ENCODE data around the gene TMX1. TPM values are rescaled to one million over a fixed set of nuclear protein-coding genes. Genes with fewer than 3 reads are reported as not detected.

TMX1 gene
- total and polyA plus RNA-seq, 2 experiments from 2014 or later: 61.5 to 126 TPM

- 0 out of 2 replicates have a peak, but pooled peaks cover 5% of the 10 kb centered on the region for H3K36me3 ChIP-seq (ENCODE audit: insufficient read depth)
- Mint-ChIP-seq H3K9me3 (peaks cover 29% of the 10 kb centered on the region), H3K36me3 (ENCODE audit: low read depth) (peaks cover 22% of the 10 kb centered on the region), H3K4me1 (no peaks in the 10 kb centered on the region), H3K27me3 (ENCODE audit: insufficient read depth, low read depth, poor library complexity) (no peaks in the 10 kb centered on the region), H3K27ac (no peak overlapping the region), H3K4me3 (no peak overlapping the region)
- DNase-seq (ENCODE audit: low spot score) (no peak), ATAC-seq (no peak)
- no peak overlapping the region for H3K27ac ChIP-seq (ENCODE audit: low read depth)
- H2AFZ ChIP-seq: no peak overlapping the region
- TF ChIP-seq NANOG (IDR thresholded peaks at IDR 0.05; ENCODE audit: borderline replicate concordance): no peak
- no peak for TF ChIP-seq ETS1 (IDR thresholded peaks at IDR 0.05)
- TF ChIP-seq STAT1 (IDR thresholded peaks at IDR 0.05; ENCODE audit: unreplicated experiment): no peak
- no peak for TF ChIP-seq ZNF114 (CRISPR knock-in tag; IDR thresholded peaks at IDR 0.05)
- TF ChIP-seq ZNF462 (CRISPR knock-in tag; IDR thresholded peaks at IDR 0.05): no peak
- no peak for TF ChIP-seq EZH2phosphoT487 (IDR thresholded peaks at IDR 0.05; ENCODE audit: unreplicated experiment)
- TF ChIP-seq CTCF (conservative IDR thresholded peaks at IDR 0.05; ENCODE audit: low read depth in 2 of 2): no peak
- no peak for TF ChIP-seq REST (IDR thresholded peaks at IDR 0.05; ENCODE audit: unreplicated experiment)
- TF ChIP-seq ZNF331 (CRISPR knock-in tag; IDR thresholded peaks at IDR 0.05; ENCODE audit: low read depth): no peak
- TF ChIP-seq CREB1 (CRISPR knock-in tag; IDR thresholded peaks at IDR 0.05; ENCODE audit: low read depth): no peak
- TF ChIP-seq JUNB (IDR thresholded peaks at IDR 0.05; ENCODE audit: unreplicated experiment): no peak
- no peak for TF ChIP-seq POLR2AphosphoS5 (IDR thresholded peaks at IDR 0.05; ENCODE audit: low read depth)
- TF ChIP-seq EZH2 (IDR thresholded peaks at IDR 0.05; ENCODE audit: low read depth, unreplicated experiment): no peak
- no peaks in the 10 kb centered on the region for H3K79me2 ChIP-seq (replicated peaks; ENCODE audit: insufficient read depth)
- H3F3A ChIP-seq (replicated peaks; ENCODE audit: low read depth): no peaks in the 10 kb centered on the region
- H4K20me1 ChIP-seq (replicated peaks; ENCODE audit: insufficient read depth): no peaks in the 10 kb centered on the region
- H3K4me2 ChIP-seq: no peak overlapping the region
- H3K4me1 ChIP-seq (ENCODE audit: insufficient read depth): no peaks in the 10 kb centered on the region
- H3K9me2 ChIP-seq (ENCODE audit: insufficient read depth): no peaks in the 10 kb centered on the region
- H3K27me3 ChIP-seq (ENCODE audit: insufficient read depth): no peaks in the 10 kb centered on the region
- no peak overlapping the region for H3K4me3 ChIP-seq
Observed at GRCh38 chr14:51224551-51224950, 15.5 kb upstream of the TMX1 start.

All from GM23338 (cell line).